Effector memory CD4-positive, alpha-beta T cell (primary cell): Measurements from ENCODE around the gene RPS18.
A peak's percentile ranks its signal among the peaks of the same experiment; 100 is the strongest.

Experiments used
- DNase-seq, 3 donors: peaks; one replicate each; pipeline ENCODE4 v3.0.0-alpha.2; 2020
- H3K27ac ChIP-seq: 2 replicates; pipeline ENCODE4 v1.7.0; 2013; ENCODE audit warnings: mild to moderate bottlenecking, low read length, moderate library complexity; ENCODE audit not compliant: insufficient read depth, poor library complexity, severe bottlenecking
- H3K27me3 ChIP-seq: replicated peaks from 2 replicates; pipeline ENCODE4 v1.7.0; 2013; ENCODE audit warnings: mild to moderate bottlenecking, low read length; ENCODE audit not compliant: insufficient read depth, control insufficient read depth, poor library complexity, severe bottlenecking
- H3K36me3 ChIP-seq: 2 replicates; pipeline ENCODE4 v1.7.0; 2013; ENCODE audit warnings: mild to moderate bottlenecking, low read length, moderate library complexity; ENCODE audit not compliant: control insufficient read depth, insufficient read depth
- H3K4me1 ChIP-seq: 2 replicates; pipeline ENCODE4 v1.7.0; 2013; ENCODE audit warnings: low read length, mild to moderate bottlenecking; ENCODE audit not compliant: control insufficient read depth, insufficient read depth, poor library complexity, severe bottlenecking
- H3K4me3 ChIP-seq: 2 replicates; pipeline ENCODE4 v1.7.0; 2013; ENCODE audit warnings: low read length, low read depth, mild to moderate bottlenecking; ENCODE audit not compliant: insufficient read depth, poor library complexity, severe bottlenecking
- H3K9me3 ChIP-seq: 2 replicates; pipeline ENCODE4 v1.7.0; 2013; ENCODE audit warnings: mild to moderate bottlenecking, low read length, moderate library complexity; ENCODE audit not compliant: control insufficient read depth

Gene RPS18

GRCh38 chr6:33290459-33290858, 18.6 kb downstream of the RPS18 start:
- no peak for DNase-seq
- H3K36me3 ChIP-seq, result peaks cover 34% of the 10 kb centered on the region
- H3K4me3 ChIP-seq, result no peak overlapping the region
- H3K27me3 ChIP-seq, result no peaks in the 10 kb centered on the region
- peaks cover 8% of the 10 kb centered on the region for H3K4me1 ChIP-seq
- H3K9me3 ChIP-seq, result no peaks in the 10 kb centered on the region
- peak overlapping the region; percentile 5 for H3K27ac ChIP-seq

- Histone ChIP-seq H3K4me1 (peaks cover 14% of the 10 kb centered on the region), H3K27ac (no peak overlapping the region), H3K9me3 (no peaks in the 10 kb centered on the region), H3K27me3 (no peaks in the 10 kb centered on the region), H3K36me3 (peaks cover 24% of the 10 kb centered on the region), H3K4me3 (no peak overlapping the region)
- DNase-seq, result no peak
These were observed 21.3 kb downstream of the RPS18 start for GRCh38 chr6:33292996-33293682.

- Histone ChIP-seq H3K27ac (no peak overlapping the region), H3K4me1 (peaks cover 14% of the 10 kb centered on the region), H3K36me3 (peaks cover 24% of the 10 kb centered on the region), H3K27me3 (no peaks in the 10 kb centered on the region), H3K9me3 (no peaks in the 10 kb centered on the region), H3K4me3 (no peak overlapping the region)
- no peak for DNase-seq
These were observed 22.4 kb downstream of the RPS18 start for GRCh38 chr6:33294086-33294823.

GRCh38 chr6:33295621-33296369, 23.9 kb downstream of the RPS18 start:
- Histone ChIP-seq H3K36me3 (peaks cover 24% of the 10 kb centered on the region), H3K9me3 (no peaks in the 10 kb centered on the region), H3K27me3 (no peaks in the 10 kb centered on the region), H3K27ac (no peak overlapping the region), H3K4me3 (no peak overlapping the region), H3K4me1 (peaks cover 14% of the 10 kb centered on the region)
- DNase-seq, result no peak

- H3K9me3 ChIP-seq, result no peaks in the 10 kb centered on the region
- no peaks in the 10 kb centered on the region for H3K27me3 ChIP-seq
- peaks cover 14% of the 10 kb centered on the region for H3K4me1 ChIP-seq
- H3K27ac ChIP-seq, result peak overlapping the region; percentile 95
- peaks cover 17% of the 10 kb centered on the region for H3K36me3 ChIP-seq
- DNase-seq, result no peak
- H3K4me3 ChIP-seq, result no peak overlapping the region
These were observed 25.0 kb downstream of the RPS18 start for GRCh38 chr6:33296797-33297405.

GRCh38 chr6:33297406-33297955, 25.6 kb downstream of the RPS18 start:
- no peak overlapping the region for H3K4me3 ChIP-seq

GRCh38 chr6:33297956-33298772, 26.3 kb downstream of the RPS18 start:
- Histone ChIP-seq H3K36me3 (peaks cover 15% of the 10 kb centered on the region), H3K4me3 (peak overlapping the region; percentile 98), H3K27me3 (no peaks in the 10 kb centered on the region), H3K9me3 (no peaks in the 10 kb centered on the region), H3K27ac (peak overlapping the region; percentile 95), H3K4me1 (peaks cover 14% of the 10 kb centered on the region)
- peak; percentile 55 to 68 (median 64) for DNase-seq

More at GRCh38 chr6:33297406-33297955, 25.6 kb downstream of the RPS18 start:
- Histone ChIP-seq H3K9me3 (no peaks in the 10 kb centered on the region), H3K27me3 (no peaks in the 10 kb centered on the region), H3K27ac (peak overlapping the region; percentile 95), H3K4me1 (peaks cover 14% of the 10 kb centered on the region), H3K36me3 (peaks cover 13% of the 10 kb centered on the region)
- DNase-seq, result no peak

GRCh38 chr6:33298773-33299236, 26.9 kb downstream of the RPS18 start, which contains the start of gene RGL2:
Gene RGL2, minus strand, starts transcription at chr6:33298942. Its CDS starts 332 bp downstream, at chr6:33298610.
- Histone ChIP-seq H3K36me3 (peaks cover 13% of the 10 kb centered on the region), H3K27ac (peak within 1 kb of the TSS; percentile 95), H3K27me3 (no peaks in the 10 kb centered on the region), H3K9me3 (no peaks in the 10 kb centered on the region), H3K4me1 (peaks cover 14% of the 10 kb centered on the region), H3K4me3 (peak within 1 kb of the TSS; percentile 98)
- DNase-seq, result peak; percentile 47 to 54 (median 54)
